Stimulated activated CD4-positive, alpha-beta T cell treated with anti-CD3 and anti-CD28 coated beads, Interleukin-2, amount 100 ng/mL, for 24 hours (primary cell): Measurements from ENCODE around the gene CYP4B1.
"Not testable (repeated sequence)": the region's sequence is repeated elsewhere in the genome, so short reads cannot be mapped to it uniquely, and the experiment has no call there.

ENCODE experiments used
- DNase-seq, 2 donors: peaks; one replicate each; pipeline ENCODE4 v3.0.0-alpha.2; 2020

The CYP4B1 gene

GRCh38 chr1:46798810-46799209 lies at the start of gene CYP4B1:
CYP4B1 (plus strand) TSS chr1:46799046; CDS start chr1:46799082, 36 bp downstream.
- no peak for DNase-seq

GRCh38 chr1:46749404-46749803 lies 49.4 kb upstream of the CYP4B1 start:
- no peak for DNase-seq

GRCh38 chr1:46749921-46750404 lies 48.9 kb upstream of the CYP4B1 start:
- DNase-seq = no peak

DNA sequence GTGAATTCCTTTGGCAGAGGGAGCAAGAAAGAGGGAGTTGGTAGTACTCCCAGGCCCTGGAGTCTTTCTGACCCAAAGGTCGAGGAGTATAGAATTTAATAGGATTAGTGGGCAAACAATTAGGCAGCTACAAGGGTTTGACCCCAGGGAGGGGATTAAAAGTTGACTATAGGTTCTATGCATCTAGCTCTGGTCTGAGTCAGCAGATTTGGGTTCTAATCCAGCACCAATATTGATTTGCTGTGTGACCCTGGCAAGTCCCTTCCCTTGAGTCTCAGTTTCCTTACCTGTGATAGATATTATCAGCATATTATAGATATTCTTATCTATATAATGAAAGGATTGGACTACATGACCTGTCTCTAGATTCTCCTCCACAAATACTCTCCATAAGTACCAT lies 44.9 kb upstream of the CYP4B1 start:
- DNase-seq = no peak

GRCh38 chr1:46754707-46755106 lies 44.1 kb upstream of the CYP4B1 start:
- DNase-seq = not testable (repeated sequence)

- no peak for DNase-seq
These were observed 43.7 kb upstream of the CYP4B1 start for GRCh38 chr1:46755121-46755520.

GRCh38 chr1:46757247-46757955 lies 41.4 kb upstream of the CYP4B1 start:
- DNase-seq = no peak

DNA sequence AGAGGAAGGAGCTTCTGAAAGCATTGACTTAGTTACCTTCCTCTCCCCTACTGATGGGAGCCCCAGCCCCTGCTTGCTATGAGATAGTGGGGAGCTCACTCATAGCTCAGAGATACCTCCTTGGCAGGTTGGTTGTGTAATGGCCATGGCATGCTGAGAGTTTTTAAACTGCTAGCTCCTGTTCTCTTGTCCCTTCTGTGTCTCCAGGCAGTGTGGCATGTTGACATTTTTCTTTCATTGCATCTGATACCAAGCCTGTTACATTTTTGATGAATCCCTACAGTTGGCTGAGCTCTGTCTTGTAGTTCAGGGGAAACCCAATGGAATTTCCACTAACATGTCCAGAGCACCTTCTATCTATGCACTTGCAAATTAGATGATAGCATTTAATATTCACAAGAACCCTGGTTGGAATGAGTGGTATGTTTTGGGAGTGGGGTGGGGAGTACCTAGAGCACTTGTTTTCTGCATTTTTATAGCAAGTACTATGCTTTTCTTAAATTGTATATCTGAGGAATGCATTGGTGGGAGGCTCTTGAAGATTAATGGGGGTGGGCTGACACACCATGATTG lies 40.8 kb upstream of the CYP4B1 start:
- DNase-seq = no peak

GRCh38 chr1:46760558-46761166 lies 38.2 kb upstream of the CYP4B1 start:
- no peak for DNase-seq

- no peak for DNase-seq
These were observed 37.1 kb upstream of the CYP4B1 start for GRCh38 chr1:46761740-46762139.

- DNase-seq = no peak
These were observed 34.4 kb upstream of the CYP4B1 start for GRCh38 chr1:46764402-46764801.

DNA sequence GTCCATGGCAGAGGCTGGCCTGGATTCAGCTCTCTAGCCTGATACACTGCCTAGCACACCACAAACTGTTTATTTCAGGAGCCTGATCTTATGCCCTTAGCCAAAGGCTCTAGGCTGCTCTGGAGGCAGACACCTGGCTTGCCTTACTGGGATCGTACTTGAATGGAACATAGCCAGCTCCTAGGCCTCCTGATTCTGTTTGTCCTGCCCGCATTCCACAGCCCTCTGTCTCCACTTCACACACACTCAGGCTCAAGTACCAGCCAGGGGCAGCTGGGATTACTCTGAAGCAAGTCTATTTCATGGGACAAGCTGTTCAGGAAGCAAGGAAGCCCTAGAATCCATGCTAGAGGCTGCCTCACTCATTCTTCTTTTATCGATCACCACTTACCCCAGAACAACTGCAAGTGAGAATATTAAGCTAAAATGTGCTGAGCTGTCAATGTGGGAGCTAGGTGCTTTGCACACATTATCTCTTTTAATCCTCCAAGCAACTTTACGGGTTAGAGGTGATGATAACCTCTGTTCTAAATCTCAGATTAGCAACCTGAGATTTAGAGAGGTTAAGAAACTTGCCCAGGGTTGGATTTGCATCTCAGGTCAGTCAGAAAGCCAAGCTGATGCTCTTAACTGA lies 31.1 kb upstream of the CYP4B1 start:
- DNase-seq = no peak

DNA sequence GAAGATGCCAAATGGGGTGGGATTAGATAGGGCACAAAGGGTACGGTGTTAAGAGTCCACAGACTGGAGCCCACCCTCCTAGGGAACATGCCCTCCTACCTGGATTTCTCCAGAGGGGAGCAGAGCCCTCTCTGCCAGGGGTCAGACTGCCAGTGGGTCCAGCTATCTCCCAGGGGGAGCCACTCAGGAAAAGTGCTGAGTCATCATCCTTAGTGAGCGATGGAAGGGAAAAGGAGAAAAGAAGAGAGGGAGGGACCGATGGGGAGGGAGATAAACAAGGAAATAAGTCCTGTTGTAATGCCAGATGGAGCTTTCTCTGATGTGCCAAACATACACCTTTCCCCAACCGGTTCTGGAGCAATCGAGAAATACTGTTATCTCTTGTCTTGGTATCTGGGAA lies 30.4 kb upstream of the CYP4B1 start:
- DNase-seq = no peak

- no peak for DNase-seq
These were observed 29.7 kb upstream of the CYP4B1 start for GRCh38 chr1:46769028-46769740.

GRCh38 chr1:46770541-46770940 lies 28.3 kb upstream of the CYP4B1 start:
- no peak for DNase-seq

GRCh38 chr1:46772571-46772970 lies 26.3 kb upstream of the CYP4B1 start:
- DNase-seq = no peak

- DNase-seq = no peak
These were observed 24.5 kb upstream of the CYP4B1 start for GRCh38 chr1:46774297-46774696.

- not testable (repeated sequence) for DNase-seq
These were observed 20.4 kb upstream of the CYP4B1 start for GRCh38 chr1:46778456-46778855.

- no peak for DNase-seq
These were observed 14.2 kb upstream of the CYP4B1 start for GRCh38 chr1:46784666-46785065.

GRCh38 chr1:46788634-46789033 lies 10.2 kb upstream of the CYP4B1 start:
- not testable (repeated sequence) for DNase-seq

GRCh38 chr1:46790446-46791101 lies 8.3 kb upstream of the CYP4B1 start:
- DNase-seq = no peak

DNA sequence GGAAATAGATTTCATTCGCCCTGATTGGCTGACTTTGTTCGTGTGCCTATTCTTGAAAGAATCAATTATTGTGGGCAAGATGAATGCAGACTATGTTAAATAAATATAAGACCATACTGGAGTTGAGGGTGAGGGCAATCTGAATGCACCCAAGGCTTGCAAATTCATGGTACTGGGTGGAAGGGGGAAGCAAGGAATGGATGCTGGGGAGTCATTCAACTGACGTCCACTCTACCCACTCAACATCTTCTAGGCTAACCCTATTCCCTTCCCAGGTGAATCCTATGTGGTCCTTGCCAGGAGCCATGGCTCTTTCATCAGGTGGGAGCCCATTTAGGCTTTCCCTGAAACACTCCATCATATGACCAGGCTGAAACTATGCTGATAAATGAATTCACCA lies 5.7 kb upstream of the CYP4B1 start:
- no peak for DNase-seq
